ENCODE measurements around the gene BCL11B. TPM values are rescaled to one million over a fixed set of nuclear protein-coding genes. Genes with fewer than 3 reads are reported as not detected.

BCL11B gene
- total RNA-seq, 6 donors from 2014 or later, result 1.1 to 4.5 (median 2.2) TPM

- DNase-seq (no peak), ATAC-seq (ENCODE audit: low FRiP score in 2 of 2) (no peak)
- H3K27ac ChIP-seq, result no peak overlapping the region
- no peaks in the 10 kb centered on the region for H3K9me3 ChIP-seq
- no peaks in the 10 kb centered on the region for H3K4me1 ChIP-seq
- H3K27me3 ChIP-seq, result no peaks in the 10 kb centered on the region
- H3K4me3 ChIP-seq, result no peak overlapping the region
- no peak for TF ChIP-seq EP300 (IDR thresholded peaks at IDR 0.05)
- no peak for TF ChIP-seq POLR2AphosphoS5 (IDR thresholded peaks at IDR 0.05)
- H3K36me3 ChIP-seq, result no peaks in the 10 kb centered on the region
- 58 to 64% methylated on average over 12 to 13 of the region's 13 CpGs for WGBS, 2 donors
Measured at GRCh38 chr14:99225436-99226203, 46.4 kb downstream of the BCL11B start.

GRCh38 chr14:99224948-99225347 lies 47.0 kb downstream of the BCL11B start:
- TF ChIP-seq POLR2A (IDR thresholded peaks at IDR 0.05) (no peak), CTCF (IDR thresholded peaks at IDR 0.05) (no peak), POLR2AphosphoS5 (IDR thresholded peaks at IDR 0.05) (no peak), EP300 (IDR thresholded peaks at IDR 0.05) (no peak)
- no peaks in the 10 kb centered on the region for H3K4me1 ChIP-seq
- H3K4me3 ChIP-seq, result no peak overlapping the region
- H3K27ac ChIP-seq, result no peak overlapping the region
- ATAC-seq (ENCODE audit: low FRiP score in 2 of 2), result no peak
- WGBS, 2 donors, result 81 to 93% methylated on average over 2 to 3 of the region's 3 CpGs
- H3K36me3 ChIP-seq, result no peaks in the 10 kb centered on the region
- no peaks in the 10 kb centered on the region for H3K9me3 ChIP-seq
- H3K27me3 ChIP-seq, result no peaks in the 10 kb centered on the region
- no peak for DNase-seq

- WGBS, 2 donors, result 61 to 65% methylated on average over 10 to 12 of the region's 12 CpGs
- Histone ChIP-seq H3K27me3 (no peaks in the 10 kb centered on the region), H3K27ac (no peak overlapping the region), H3K4me1 (no peaks in the 10 kb centered on the region), H3K36me3 (no peaks in the 10 kb centered on the region), H3K4me3 (no peak overlapping the region), H3K9me3 (no peaks in the 10 kb centered on the region)
- no peak for DNase-seq
- TF ChIP-seq CTCF (IDR thresholded peaks at IDR 0.05), result no peak
- TF ChIP-seq POLR2AphosphoS5 (IDR thresholded peaks at IDR 0.05), result no peak
- TF ChIP-seq EP300 (IDR thresholded peaks at IDR 0.05), result no peak
- no peak for TF ChIP-seq POLR2A (IDR thresholded peaks at IDR 0.05)
- ATAC-seq (ENCODE audit: low FRiP score in 2 of 2), result no peak
Measured at GRCh38 chr14:99224116-99224910, 47.7 kb downstream of the BCL11B start.

GRCh38 chr14:99221445-99221844 lies 50.6 kb downstream of the BCL11B start:
- 92 to 99% methylated on average over 10 to 13 of the region's 13 CpGs for WGBS, 2 donors
- ATAC-seq (ENCODE audit: low FRiP score in 2 of 2) (no peak), DNase-seq (no peak)
- no peak overlapping the region for H3K4me3 ChIP-seq
- no peaks in the 10 kb centered on the region for H3K9me3 ChIP-seq
- no peaks in the 10 kb centered on the region for H3K27me3 ChIP-seq
- TF ChIP-seq POLR2A (IDR thresholded peaks at IDR 0.05), result no peak
- TF ChIP-seq POLR2AphosphoS5 (IDR thresholded peaks at IDR 0.05), result no peak
- TF ChIP-seq EP300 (IDR thresholded peaks at IDR 0.05), result no peak
- no peaks in the 10 kb centered on the region for H3K36me3 ChIP-seq
- no peak overlapping the region for H3K27ac ChIP-seq
- no peaks in the 10 kb centered on the region for H3K4me1 ChIP-seq

GRCh38 chr14:99217066-99217955 lies 54.7 kb downstream of the BCL11B start:
- H3K9me3 ChIP-seq, result no peaks in the 10 kb centered on the region
- TF ChIP-seq POLR2A (IDR thresholded peaks at IDR 0.05) (no peak), POLR2AphosphoS5 (IDR thresholded peaks at IDR 0.05) (no peak), EP300 (IDR thresholded peaks at IDR 0.05) (no peak), CTCF (IDR thresholded peaks at IDR 0.05) (no peak)
- no peaks in the 10 kb centered on the region for H3K36me3 ChIP-seq
- ATAC-seq (ENCODE audit: low FRiP score in 2 of 2) (no peak), DNase-seq (no peak)
- 81 to 82% methylated on average over 12 to 13 of the region's 13 CpGs for WGBS, 2 donors
- no peak overlapping the region for H3K27ac ChIP-seq
- H3K27me3 ChIP-seq, result no peaks in the 10 kb centered on the region
- no peak overlapping the region for H3K4me3 ChIP-seq
- peaks cover 0 to 4% (median 2%) of the 10 kb centered on the region in 4 donors for H3K4me1 ChIP-seq

All from upper lobe of left lung (tissue), 6 donors.